ENCODE measurements around the gene LRRC58.

- TF ChIP-seq, protein P1, sequence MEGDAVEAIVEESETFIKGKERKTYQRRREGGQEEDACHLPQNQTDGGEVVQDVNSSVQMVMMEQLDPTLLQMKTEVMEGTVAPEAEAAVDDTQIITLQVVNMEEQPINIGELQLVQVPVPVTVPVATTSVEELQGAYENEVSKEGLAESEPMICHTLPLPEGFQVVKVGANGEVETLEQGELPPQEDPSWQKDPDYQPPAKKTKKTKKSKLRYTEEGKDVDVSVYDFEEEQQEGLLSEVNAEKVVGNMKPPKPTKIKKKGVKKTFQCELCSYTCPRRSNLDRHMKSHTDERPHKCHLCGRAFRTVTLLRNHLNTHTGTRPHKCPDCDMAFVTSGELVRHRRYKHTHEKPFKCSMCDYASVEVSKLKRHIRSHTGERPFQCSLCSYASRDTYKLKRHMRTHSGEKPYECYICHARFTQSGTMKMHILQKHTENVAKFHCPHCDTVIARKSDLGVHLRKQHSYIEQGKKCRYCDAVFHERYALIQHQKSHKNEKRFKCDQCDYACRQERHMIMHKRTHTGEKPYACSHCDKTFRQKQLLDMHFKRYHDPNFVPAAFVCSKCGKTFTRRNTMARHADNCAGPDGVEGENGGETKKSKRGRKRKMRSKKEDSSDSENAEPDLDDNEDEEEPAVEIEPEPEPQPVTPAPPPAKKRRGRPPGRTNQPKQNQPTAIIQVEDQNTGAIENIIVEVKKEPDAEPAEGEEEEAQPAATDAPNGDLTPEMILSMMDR (IDR thresholded peaks at IDR 0.05; ENCODE audit: poor library complexity), result no peak
- TF ChIP-seq EZH2 (IDR thresholded peaks at IDR 0.05; ENCODE audit: borderline replicate concordance), result no peak
- TF ChIP-seq EZH2phosphoT487 (IDR thresholded peaks at IDR 0.05; ENCODE audit: low read depth, severe bottlenecking, unreplicated experiment), result no peak
These were observed 826 bp downstream of the LRRC58 start for GRCh38 chr3:120348065-120348990.

Measured in hepatocyte (in vitro differentiated cells).